CD14-positive monocyte (primary cell): ENCODE data around the gene CHST12. TPM values are rescaled to one million over a fixed set of nuclear protein-coding genes. Genes with fewer than 3 reads are reported as not detected.
A peak's percentile ranks its signal among the peaks of the same experiment; 100 is the strongest.

Experiments
- DNase-seq, 3 donors: peaks; one replicate each; pipeline ENCODE4 v3.0.0-alpha.2; 2011 to 2022
- H2AFZ ChIP-seq: 2 replicates; pipeline ENCODE4 v1.6.0; 2012; ENCODE audit warnings: mild to moderate bottlenecking, low read depth, low read length, inconsistent platforms; ENCODE audit not compliant: insufficient read depth, poor library complexity, severe bottlenecking
- H3K27ac ChIP-seq, 2 donors: 1 replicate in 1 of 2; 2 replicates in 1 of 2; pipeline ENCODE4 v1.5.1; 2012 to 2013; ENCODE audit warnings: low read length in 2 of 2, control low read depth in 1 of 2, inconsistent platforms in 1 of 2, low read depth in 1 of 2, mild to moderate bottlenecking in 1 of 2
- H3K27me3 ChIP-seq, 2 donors: one replicate each; pipeline versions ENCODE4 v1.6.0 to v1.6.1; 2011 to 2013; ENCODE audit warnings: low read length in 2 of 2; ENCODE audit not compliant: control insufficient read depth in 2 of 2, insufficient read depth in 2 of 2
- H3K36me3 ChIP-seq, 2 donors: replicated peaks in 1 of 2; 1 replicate in 1 of 2; 2 replicates in 1 of 2; pipeline versions ENCODE4 v1.5.1 to v1.6.1; 2012 to 2013; ENCODE audit warnings: low read length in 2 of 2, control low read depth in 1 of 2, inconsistent platforms in 1 of 2, mild to moderate bottlenecking in 1 of 2; ENCODE audit not compliant: insufficient read depth in 2 of 2, control insufficient read depth in 1 of 2
- H3K4me1 ChIP-seq, 2 donors: 1 replicate in 1 of 2; 2 replicates in 1 of 2; pipeline versions ENCODE4 v1.5.1 to v1.6.1; 2012 to 2013; ENCODE audit warnings: low read length in 2 of 2, control low read depth in 1 of 2, inconsistent platforms in 1 of 2, mild to moderate bottlenecking in 1 of 2, moderate library complexity in 1 of 2; ENCODE audit not compliant: insufficient read depth in 2 of 2, control insufficient read depth in 1 of 2
- H3K4me2 ChIP-seq: replicated peaks from 2 replicates; pipeline ENCODE3; 2012; ENCODE audit warnings: low read length, moderate library complexity, mild to moderate bottlenecking; ENCODE audit not compliant: poor library complexity, severe bottlenecking; ENCODE audit errors: extremely low read depth
- H3K4me3 ChIP-seq, 3 experiments: fragments of 200-600 bp in 1 of 3; sonication (generic) in 1 of 3; replicated peaks in 1 of 3; 1 replicate in 2 of 3; 2 replicates in 1 of 3; pipeline ENCODE4 v1.5.1; 2011 to 2013; ENCODE audit warnings: low read length in 3 of 3, mild to moderate bottlenecking in 3 of 3, control low read depth in 2 of 3, low read depth in 2 of 3, inconsistent platforms in 1 of 3, moderate library complexity in 1 of 3
- H3K79me2 ChIP-seq: 2 replicates; pipeline ENCODE4 v1.6.0; 2012; ENCODE audit warnings: mild to moderate bottlenecking, control low read depth, inconsistent platforms, low read length, moderate library complexity; ENCODE audit not compliant: insufficient read depth
- H3K9ac ChIP-seq: 2 replicates; pipeline ENCODE4 v1.6.0; 2017; ENCODE audit warnings: low read length, mild to moderate bottlenecking; ENCODE audit not compliant: insufficient read depth, poor library complexity, severe bottlenecking
- H3K9me3 ChIP-seq, 2 donors: replicated peaks in 1 of 2; 1 replicate in 1 of 2; 2 replicates in 1 of 2; pipeline versions ENCODE4 v1.5.1 to v1.6.1; 2012 to 2013; ENCODE audit warnings: low read length in 2 of 2, control low read depth in 1 of 2; ENCODE audit not compliant: control insufficient read depth in 1 of 2, insufficient read depth in 1 of 2
- H4K20me1 ChIP-seq: 2 replicates; pipeline ENCODE4 v1.6.0; 2012; ENCODE audit warnings: mild to moderate bottlenecking, low read length, control low read depth, moderate library complexity; ENCODE audit not compliant: insufficient read depth
- H3K27ac Mint-ChIP-seq, 7 donors: one replicate each; pipeline ENCODE4 v1.8.0; 2020; ENCODE audit warnings: mild to moderate bottlenecking in 7 of 7, mixed read lengths in 7 of 7, moderate library complexity in 6 of 7, inconsistent platforms in 2 of 7
- H3K27me3 Mint-ChIP-seq, 3 donors: one replicate each; pipeline ENCODE4 v1.8.0; 2021 to 2022; ENCODE audit warnings: low read depth in 3 of 3, mild to moderate bottlenecking in 3 of 3, mixed read lengths in 3 of 3, moderate library complexity in 3 of 3, inconsistent platforms in 1 of 3
- H3K36me3 Mint-ChIP-seq, 2 donors: one replicate each; pipeline ENCODE4 v1.8.0; 2020; ENCODE audit warnings: mixed read lengths in 2 of 2, inconsistent platforms in 1 of 2, mild to moderate bottlenecking in 1 of 2
- H3K4me1 Mint-ChIP-seq: one replicate; pipeline ENCODE4 v1.8.0; 2020; ENCODE audit warnings: mild to moderate bottlenecking, mixed read lengths
- H3K4me3 Mint-ChIP-seq, 2 donors: one replicate each; pipeline ENCODE4 v1.8.0; 2020; ENCODE audit warnings: mild to moderate bottlenecking in 2 of 2, mixed read lengths in 2 of 2, moderate library complexity in 1 of 2
- H3K9me3 Mint-ChIP-seq, 7 donors: one replicate each; pipeline ENCODE4 v1.8.0; 2020 to 2022; ENCODE audit warnings: mixed read lengths in 7 of 7, mild to moderate bottlenecking in 6 of 7, moderate library complexity in 6 of 7, inconsistent platforms in 2 of 7
- CTCF ChIP-seq: fragments of 200-600 bp; IDR thresholded peaks from one replicate; pipeline ENCODE4 v1.8.0; 2022; ENCODE audit warnings: antibody characterized with exemption, mild to moderate bottlenecking
- WGBS: methylation state at CpG from one replicate; pipeline ENCODE4 v1.1.5; 2013; ENCODE audit warnings: missing lambda C conversion rate; ENCODE audit not compliant: insufficient coverage; 5-methylcytosine and 5-hydroxymethylcytosine counted together
- intact Hi-C, 2 donors: fragments of 100-400 bp; cut with micrococcal nuclease; formaldehyde crosslinking; loops; one replicate each; pipeline versions ENCODE4 v1.15.0 to v1.15.1; 2023
- polyA plus RNA-seq, 3 donors: library from polyadenylated mRNA; depleted of rRNA in 1 of 3; unstranded in 2 of 3; stranded (reverse) in 1 of 3; fragments of 300-500 nt in 2 of 3; fragments of >200 nt in 1 of 3; fragmentation: Illumina TruSeq in 2 of 3; gene quantifications; 1 replicate in 2 of 3; 2 replicates in 1 of 3; pipeline ENCODE4 v1.2.3, GENCODE V29; 2012 to 2021

The CHST12 gene
- polyA plus RNA-seq, 3 donors: 5.8 to 10.6 (median 7.5) TPM

- Histone ChIP-seq H3K4me1 (peaks cover 0 to 5% of the 10 kb centered on the region in 2 donors), H3K9me3 (peaks cover 2 to 5% of the 10 kb centered on the region in 2 donors), H3K4me2 (no peak overlapping the region), H4K20me1 (no peaks in the 10 kb centered on the region), H3K9ac (no peak overlapping the region), H3K27ac (no peak overlapping the region), H3K27me3 (peaks cover 0 to 3% of the 10 kb centered on the region in 2 donors), H3K4me3 (no peak overlapping the region), H2AFZ (no peak overlapping the region), H3K36me3 (no peaks in the 10 kb centered on the region), H3K79me2 (no peaks in the 10 kb centered on the region)
- H3K4me3 Mint-ChIP-seq: no peak overlapping the region
- peaks cover 8 to 29% (median 8%) of the 10 kb centered on the region in 3 donors for H3K27me3 Mint-ChIP-seq
- TF ChIP-seq CTCF: no peak
- WGBS: 98% methylated on average over 5 of the region's 8 CpGs
- intact Hi-C loops: no loop called here
- no peak for DNase-seq
- H3K9me3 Mint-ChIP-seq: peaks cover 3 to 9% (median 5%) of the 10 kb centered on the region in 7 donors
- peaks cover 5% of the 10 kb centered on the region for H3K4me1 Mint-ChIP-seq
- no peak overlapping the region for H3K27ac Mint-ChIP-seq
- H3K36me3 Mint-ChIP-seq: no peaks in the 10 kb centered on the region
These were observed 84.8 kb downstream of the CHST12 start for GRCh38 chr7:2488272-2488645.

GRCh38 chr7:2488681-2489080 is 85.3 kb downstream of the CHST12 start:
- Histone ChIP-seq H3K36me3 (no peaks in the 10 kb centered on the region), H2AFZ (no peak overlapping the region), H3K9ac (no peak overlapping the region), H3K27me3 (peaks cover 0 to 3% of the 10 kb centered on the region in 2 donors), H3K9me3 (peaks cover 0 to 1% of the 10 kb centered on the region in 2 donors), H3K4me1 (peaks cover 0 to 5% of the 10 kb centered on the region in 2 donors), H3K79me2 (no peaks in the 10 kb centered on the region), H4K20me1 (no peaks in the 10 kb centered on the region), H3K27ac (no peak overlapping the region), H3K4me3 (no peak overlapping the region), H3K4me2 (no peak overlapping the region)
- Mint-ChIP-seq H3K36me3 (no peaks in the 10 kb centered on the region), H3K4me1 (peaks cover 5% of the 10 kb centered on the region), H3K9me3 (peaks cover 0 to 6% (median 1%) of the 10 kb centered on the region in 7 donors), H3K27me3 (peaks cover 8 to 29% (median 8%) of the 10 kb centered on the region in 3 donors), H3K4me3 (no peak overlapping the region), H3K27ac (peak overlapping the region in 1 of 7 donors; percentile 62)
- intact Hi-C loops: no loop called here
- WGBS: 44% methylated on average over 9 of the region's 9 CpGs
- DNase-seq: no peak
- TF ChIP-seq CTCF: no peak
